Measurements from ENCODE around the gene DRC1.

The DRC1 gene

DNA sequence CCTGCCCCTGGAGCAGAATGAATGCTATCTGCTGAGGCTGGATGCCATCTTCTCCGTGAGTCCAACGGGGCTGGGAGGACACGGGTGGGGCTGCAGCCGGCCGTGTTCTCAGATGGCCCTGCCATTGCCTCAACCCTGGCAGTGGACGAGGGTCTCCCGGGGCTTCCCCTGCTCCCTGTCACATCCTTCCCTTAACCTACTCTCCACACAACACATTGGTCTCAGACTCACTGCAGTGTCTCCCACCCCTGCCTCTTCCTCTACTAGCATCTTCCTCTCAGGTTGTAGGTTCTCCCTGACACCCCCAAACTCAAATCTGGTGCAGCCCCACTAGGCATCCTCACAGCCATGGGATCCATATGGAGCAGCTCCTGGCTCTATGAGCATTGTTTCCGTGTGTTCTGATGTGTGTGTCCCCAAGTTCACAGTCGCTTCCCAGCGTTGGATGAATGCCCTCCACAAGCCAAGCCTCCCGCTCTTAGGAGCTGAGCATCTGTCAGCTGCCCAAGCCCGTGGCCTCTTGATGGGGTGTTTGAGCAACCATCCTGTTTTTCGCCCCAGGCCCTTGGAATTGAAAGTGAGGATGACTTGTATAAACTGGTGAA lies 48.4 kb downstream of the DRC1 start:
- no peak for DNase-seq

DNA sequence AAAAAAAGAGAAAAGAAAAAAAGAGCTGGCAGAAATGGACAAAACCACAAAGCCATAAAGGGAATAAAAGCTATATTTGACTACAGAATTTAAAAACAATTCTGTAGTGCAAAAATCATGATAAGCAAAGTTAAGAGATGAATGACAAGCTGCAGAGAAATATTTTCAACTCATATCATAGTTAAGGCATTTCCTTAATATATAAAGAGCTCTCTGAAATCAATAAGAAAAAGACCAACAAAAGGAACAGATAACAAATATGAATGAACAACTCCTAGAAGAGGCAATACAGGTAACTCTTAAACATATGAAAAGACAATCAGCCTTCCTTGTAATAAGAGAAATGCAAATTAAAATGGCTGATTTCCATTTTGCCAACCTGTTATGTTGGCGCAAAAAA lies 50.0 kb downstream of the DRC1 start:
- no peak for DNase-seq

GRCh38 chr2:26453421-26454329 lies 52.0 kb downstream of the DRC1 start:
- DNase-seq: no peak

GRCh38 chr2:26454561-26455001 lies 52.9 kb downstream of the DRC1 start:
- no peak for DNase-seq

DNA sequence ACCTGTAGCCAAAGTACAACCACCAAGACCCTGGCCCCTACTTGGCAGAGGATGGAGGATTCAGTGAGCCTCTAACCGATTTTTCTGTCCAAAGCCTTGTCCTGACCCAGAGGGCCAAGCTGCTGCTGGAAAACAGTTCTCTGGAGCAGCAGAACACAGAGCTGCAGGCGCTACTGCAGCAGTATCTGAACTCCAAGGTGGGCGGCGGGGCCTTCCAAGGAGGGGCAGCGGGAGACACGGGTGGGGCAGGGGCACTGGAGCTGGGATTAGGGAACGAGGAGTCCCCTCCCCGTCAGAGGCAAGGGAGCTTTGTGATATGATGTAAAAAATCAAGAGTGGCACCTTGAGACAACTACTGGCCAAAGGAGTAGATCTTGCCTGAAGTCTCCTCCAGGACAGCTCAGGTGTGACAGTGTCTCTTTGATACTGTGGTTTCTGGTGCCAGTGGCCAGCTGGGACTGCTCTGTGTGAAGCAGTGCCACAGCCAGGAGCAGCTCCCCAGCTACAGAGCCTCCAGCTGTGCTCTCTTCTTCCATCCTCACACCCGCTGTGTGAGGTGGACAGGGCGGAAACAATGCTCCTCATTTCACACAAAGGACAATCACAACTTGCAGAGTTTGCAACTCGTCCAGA lies 53.4 kb downstream of the DRC1 start:
- DNase-seq: no peak

DNA sequence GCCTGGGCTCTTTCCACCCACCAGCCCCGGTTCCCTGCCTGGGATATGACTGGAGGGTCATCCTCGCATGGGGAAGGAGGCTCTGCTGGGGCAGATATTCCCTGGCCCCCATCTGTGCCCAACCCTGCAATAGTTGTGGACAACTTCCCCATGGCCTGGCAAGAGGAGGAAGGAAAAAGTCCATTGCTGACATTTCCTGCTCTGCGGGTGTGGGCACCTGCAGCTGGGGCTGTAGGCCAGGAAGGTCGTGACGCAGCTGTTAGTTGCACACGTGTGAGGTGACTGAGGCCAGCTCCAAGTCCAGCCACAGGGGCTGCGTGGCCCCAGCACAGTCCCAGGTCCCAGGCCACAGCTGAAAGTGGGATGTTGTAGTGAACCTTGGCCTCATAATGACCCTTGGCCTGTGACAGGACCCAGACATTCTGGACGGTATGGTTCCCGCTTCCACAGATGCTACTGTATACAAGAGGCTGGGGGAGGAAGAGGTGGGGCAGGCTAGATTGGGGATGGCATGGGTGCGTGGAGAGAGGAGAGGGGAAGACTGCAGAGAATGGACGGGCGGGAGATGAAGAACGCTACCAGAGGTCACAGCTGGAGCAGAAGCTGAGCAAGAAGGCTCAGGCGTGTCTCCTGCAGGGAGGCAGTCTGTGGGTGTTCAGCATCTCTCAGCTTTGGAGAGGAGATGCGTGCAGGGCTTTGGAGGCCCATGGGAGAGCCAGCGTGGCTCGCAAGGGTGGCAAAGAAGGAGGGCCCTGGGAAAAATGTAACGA lies 54.1 kb downstream of the DRC1 start:
- no peak for DNase-seq

DNA sequence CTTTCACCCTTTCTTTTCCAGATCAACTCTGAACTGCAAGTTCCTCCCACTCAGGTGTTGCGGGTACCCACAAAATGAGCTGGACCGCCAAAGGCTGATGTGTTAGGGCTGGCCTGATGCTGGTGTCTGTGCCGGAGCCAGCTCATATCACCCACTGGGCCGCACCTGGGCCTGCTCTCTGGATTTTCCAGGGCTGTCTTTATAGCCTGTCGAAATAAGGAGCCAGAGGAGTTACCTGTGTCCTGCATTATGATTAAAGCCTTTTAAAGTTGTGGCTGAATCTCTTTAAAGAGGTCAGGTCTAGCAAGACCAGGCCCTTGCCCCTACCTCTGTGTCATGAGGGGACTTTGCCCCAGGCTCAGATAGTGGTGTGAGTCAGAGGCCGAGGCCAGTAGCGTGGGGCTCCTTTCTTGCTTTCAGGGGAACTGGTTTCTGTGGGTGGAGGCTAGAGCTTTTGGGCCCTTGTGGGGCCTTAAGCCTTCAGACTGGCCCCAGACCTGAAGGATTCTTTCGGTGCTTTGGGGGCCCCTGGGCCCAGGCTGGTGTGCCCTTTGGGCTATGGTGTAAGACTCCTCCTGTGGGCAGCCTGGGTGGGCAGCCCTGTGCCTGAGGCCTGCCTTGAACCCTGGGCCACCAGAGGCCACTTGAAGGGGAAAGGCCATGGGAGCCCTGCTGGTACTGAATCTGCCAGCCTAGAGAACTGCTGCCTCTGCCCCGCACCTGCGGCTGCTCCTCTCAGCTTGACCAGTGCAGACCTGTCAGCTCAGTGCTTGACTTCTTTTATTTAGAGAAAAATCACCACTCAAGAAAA lies 54.9 kb downstream of the DRC1 start:
- DNase-seq: no peak

DNA sequence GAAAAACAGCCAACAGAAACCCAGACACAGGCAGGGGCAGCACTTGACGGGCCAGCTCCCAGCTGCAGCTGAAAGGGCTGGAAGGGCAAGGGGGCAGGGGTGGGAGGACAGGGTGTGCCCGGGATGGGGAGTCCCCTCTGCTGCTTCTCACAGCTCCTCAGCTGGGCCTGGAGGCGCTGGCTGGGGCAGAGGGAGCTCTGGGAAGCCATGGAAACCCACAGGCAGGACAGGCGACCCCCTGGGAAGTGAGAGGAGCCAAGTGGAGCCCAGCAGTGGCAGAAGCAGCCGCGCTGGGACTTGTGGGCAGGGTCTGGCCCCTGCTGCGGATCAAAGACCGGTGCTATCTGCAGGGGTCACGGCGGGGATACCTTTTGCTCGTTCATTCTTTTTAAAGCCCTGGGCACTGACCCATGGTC lies 55.5 kb downstream of the DRC1 start:
- no peak for DNase-seq

- DNase-seq: no peak
Observed at GRCh38 chr2:26457695-26458364, 56.1 kb downstream of the DRC1 start.

- DNase-seq: no peak
Observed at GRCh38 chr2:26458365-26459042, 56.8 kb downstream of the DRC1 start.

GRCh38 chr2:26459991-26460612 lies 58.4 kb downstream of the DRC1 start:
- DNase-seq: no peak

DNA sequence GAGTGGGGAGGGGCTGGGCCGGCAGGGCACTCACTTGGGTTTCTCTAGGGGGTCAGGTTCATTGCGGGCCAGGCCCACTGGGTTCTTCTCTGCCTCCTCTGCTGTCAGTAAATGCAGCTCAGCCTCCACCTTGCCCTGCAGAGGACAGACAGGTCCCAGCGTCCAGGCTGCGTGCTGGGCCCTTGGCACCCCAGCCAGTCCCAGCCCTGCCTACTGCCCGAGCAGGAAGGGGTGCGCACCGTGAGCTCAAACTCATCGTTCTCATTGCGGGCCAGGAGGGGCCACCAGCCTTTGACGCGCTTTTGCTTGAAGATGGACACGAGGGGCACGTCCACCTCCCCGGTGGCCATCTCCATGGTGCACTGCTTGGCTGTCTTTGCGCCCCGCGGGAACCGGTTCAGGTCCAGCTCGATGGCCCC lies 58.9 kb downstream of the DRC1 start:
- no peak for DNase-seq

- DNase-seq: no peak
Observed at GRCh38 chr2:26461601-26462023, 59.9 kb downstream of the DRC1 start.

DNA sequence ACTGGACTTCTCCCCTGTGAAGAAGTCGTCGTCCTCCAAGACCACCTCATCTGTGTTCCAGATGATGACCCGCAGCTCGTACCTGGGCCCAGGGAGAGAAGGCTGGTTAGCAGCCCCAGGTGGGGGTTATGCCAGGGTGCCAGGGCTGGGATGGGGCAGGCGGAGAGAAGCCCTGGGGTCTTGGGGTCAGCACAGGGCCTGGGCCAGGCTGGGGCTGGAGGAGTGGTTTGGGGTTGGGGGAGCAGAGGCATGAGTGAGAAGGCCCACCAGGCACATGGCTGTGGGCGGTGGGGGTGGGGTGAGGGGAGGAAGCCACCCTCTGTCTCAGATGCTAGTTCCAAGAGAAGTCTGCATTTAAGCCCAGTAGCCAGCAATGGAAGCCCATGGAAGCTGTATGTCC lies 60.4 kb downstream of the DRC1 start:
- DNase-seq: no peak

DNA sequence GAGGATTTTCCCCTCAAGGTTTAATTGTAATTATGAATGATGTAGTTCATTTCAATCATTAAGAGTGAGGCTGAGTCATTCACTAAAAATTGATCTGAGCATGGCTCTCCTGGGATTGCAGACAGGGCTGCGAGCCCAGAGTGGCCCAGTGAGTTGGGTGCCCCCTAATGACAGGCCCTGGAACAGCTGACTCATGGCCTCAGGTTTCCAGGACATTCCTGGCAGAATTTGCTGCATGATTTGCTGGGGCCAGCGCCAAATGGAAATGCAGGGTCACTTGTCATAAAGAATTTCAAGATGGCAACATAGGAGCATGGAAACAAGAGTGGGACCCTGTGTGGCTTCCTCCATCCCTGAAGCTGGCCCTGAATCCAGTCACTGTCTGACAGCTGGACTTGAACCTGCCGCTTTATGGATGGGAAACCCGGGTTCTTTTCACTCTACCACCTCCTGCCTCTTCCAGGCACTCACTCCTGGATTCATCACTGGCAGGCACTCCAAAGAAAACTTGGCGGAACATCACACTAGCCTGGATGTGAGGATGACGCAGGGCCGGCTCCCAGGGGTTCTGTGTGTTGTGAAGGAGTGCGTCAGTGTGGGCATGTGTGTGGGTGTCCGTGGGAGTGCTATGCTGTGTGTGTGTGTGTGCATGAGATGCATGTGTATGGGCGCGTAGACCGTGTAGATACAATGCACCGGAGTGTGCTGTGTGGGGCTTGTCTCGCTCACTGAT lies 61.0 kb downstream of the DRC1 start:
- peak; percentile 69 for DNase-seq

DNA sequence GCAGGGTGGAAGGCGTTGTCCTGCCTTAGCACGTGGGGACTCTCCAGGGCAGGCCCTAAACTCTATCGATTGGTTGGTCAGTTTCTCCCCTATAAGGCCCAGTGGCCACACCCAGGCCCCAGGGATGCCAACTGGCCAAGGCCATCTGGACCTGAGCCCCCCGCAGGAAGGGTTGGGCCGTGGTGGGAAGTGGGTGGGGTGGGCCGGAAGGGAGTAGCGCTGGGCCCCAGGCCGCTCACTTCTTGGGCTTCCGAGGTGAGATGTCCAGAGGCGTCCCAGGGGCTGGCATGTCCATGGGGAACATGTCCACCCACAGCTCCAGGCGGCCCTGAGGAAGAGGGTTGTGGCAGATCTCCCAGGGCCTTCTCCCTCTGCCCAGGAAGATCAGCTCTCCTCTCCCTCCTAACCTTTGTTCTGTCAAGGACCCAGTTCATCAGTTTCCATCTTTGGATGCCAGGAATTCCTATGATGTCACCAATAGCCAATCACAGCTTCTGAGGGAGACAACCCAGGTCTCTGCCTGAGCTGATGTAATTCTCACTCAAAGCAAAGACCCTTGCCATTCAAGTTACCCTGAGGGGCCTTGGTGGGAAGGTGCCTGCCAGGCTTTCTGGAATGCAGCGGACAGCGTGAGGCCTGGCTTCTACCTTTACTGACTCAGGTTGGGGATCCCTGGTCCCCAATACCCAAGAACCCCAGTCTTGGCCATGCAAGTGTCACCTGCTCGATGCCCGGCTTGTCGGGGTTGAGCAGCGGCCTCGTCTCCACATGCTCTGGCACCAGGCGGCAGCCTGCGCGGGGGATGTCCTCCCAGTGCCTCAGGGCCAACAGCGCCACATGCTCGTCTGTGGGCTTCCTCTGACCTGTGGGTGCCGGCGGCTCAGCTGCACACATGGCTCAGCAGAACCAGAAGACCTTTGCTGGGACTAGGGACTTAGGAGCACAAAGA lies 61.8 kb downstream of the DRC1 start:
- DNase-seq: no peak

- no peak for DNase-seq
Observed at GRCh38 chr2:26464390-26465265, 62.9 kb downstream of the DRC1 start.
